CD14-positive monocyte (primary cell): ENCODE data around the gene BAD. TPM values are rescaled to one million over a fixed set of nuclear protein-coding genes. Genes with fewer than 3 reads are reported as not detected.

Experiments
- DNase-seq, 3 donors: peaks; one replicate each; pipeline ENCODE4 v3.0.0-alpha.2; 2011 to 2022
- H2AFZ ChIP-seq: 2 replicates; pipeline ENCODE4 v1.6.0; 2012; ENCODE audit warnings: mild to moderate bottlenecking, low read depth, low read length, inconsistent platforms; ENCODE audit not compliant: insufficient read depth, poor library complexity, severe bottlenecking
- H3K27ac ChIP-seq, 2 donors: 1 replicate in 1 of 2; 2 replicates in 1 of 2; pipeline ENCODE4 v1.5.1; 2012 to 2013; ENCODE audit warnings: low read length in 2 of 2, control low read depth in 1 of 2, inconsistent platforms in 1 of 2, low read depth in 1 of 2, mild to moderate bottlenecking in 1 of 2
- H3K27me3 ChIP-seq, 2 donors: one replicate each; pipeline versions ENCODE4 v1.6.0 to v1.6.1; 2011 to 2013; ENCODE audit warnings: low read length in 2 of 2; ENCODE audit not compliant: control insufficient read depth in 2 of 2, insufficient read depth in 2 of 2
- H3K36me3 ChIP-seq, 2 donors: replicated peaks in 1 of 2; 1 replicate in 1 of 2; 2 replicates in 1 of 2; pipeline versions ENCODE4 v1.5.1 to v1.6.1; 2012 to 2013; ENCODE audit warnings: low read length in 2 of 2, control low read depth in 1 of 2, inconsistent platforms in 1 of 2, mild to moderate bottlenecking in 1 of 2; ENCODE audit not compliant: insufficient read depth in 2 of 2, control insufficient read depth in 1 of 2
- H3K4me1 ChIP-seq, 2 donors: 1 replicate in 1 of 2; 2 replicates in 1 of 2; pipeline versions ENCODE4 v1.5.1 to v1.6.1; 2012 to 2013; ENCODE audit warnings: low read length in 2 of 2, control low read depth in 1 of 2, inconsistent platforms in 1 of 2, mild to moderate bottlenecking in 1 of 2, moderate library complexity in 1 of 2; ENCODE audit not compliant: insufficient read depth in 2 of 2, control insufficient read depth in 1 of 2
- H3K4me2 ChIP-seq: replicated peaks from 2 replicates; pipeline ENCODE3; 2012; ENCODE audit warnings: low read length, moderate library complexity, mild to moderate bottlenecking; ENCODE audit not compliant: poor library complexity, severe bottlenecking; ENCODE audit errors: extremely low read depth
- H3K4me3 ChIP-seq, 3 experiments: fragments of 200-600 bp in 1 of 3; sonication (generic) in 1 of 3; replicated peaks in 1 of 3; 1 replicate in 2 of 3; 2 replicates in 1 of 3; pipeline ENCODE4 v1.5.1; 2011 to 2013; ENCODE audit warnings: low read length in 3 of 3, mild to moderate bottlenecking in 3 of 3, control low read depth in 2 of 3, low read depth in 2 of 3, inconsistent platforms in 1 of 3, moderate library complexity in 1 of 3
- H3K79me2 ChIP-seq: 2 replicates; pipeline ENCODE4 v1.6.0; 2012; ENCODE audit warnings: mild to moderate bottlenecking, control low read depth, inconsistent platforms, low read length, moderate library complexity; ENCODE audit not compliant: insufficient read depth
- H3K9ac ChIP-seq: 2 replicates; pipeline ENCODE4 v1.6.0; 2017; ENCODE audit warnings: low read length, mild to moderate bottlenecking; ENCODE audit not compliant: insufficient read depth, poor library complexity, severe bottlenecking
- H3K9me3 ChIP-seq, 2 donors: replicated peaks in 1 of 2; 1 replicate in 1 of 2; 2 replicates in 1 of 2; pipeline versions ENCODE4 v1.5.1 to v1.6.1; 2012 to 2013; ENCODE audit warnings: low read length in 2 of 2, control low read depth in 1 of 2; ENCODE audit not compliant: control insufficient read depth in 1 of 2, insufficient read depth in 1 of 2
- H4K20me1 ChIP-seq: 2 replicates; pipeline ENCODE4 v1.6.0; 2012; ENCODE audit warnings: mild to moderate bottlenecking, low read length, control low read depth, moderate library complexity; ENCODE audit not compliant: insufficient read depth
- H3K27ac Mint-ChIP-seq, 7 donors: one replicate each; pipeline ENCODE4 v1.8.0; 2020; ENCODE audit warnings: mild to moderate bottlenecking in 7 of 7, mixed read lengths in 7 of 7, moderate library complexity in 6 of 7, inconsistent platforms in 2 of 7
- H3K27me3 Mint-ChIP-seq, 3 donors: one replicate each; pipeline ENCODE4 v1.8.0; 2021 to 2022; ENCODE audit warnings: low read depth in 3 of 3, mild to moderate bottlenecking in 3 of 3, mixed read lengths in 3 of 3, moderate library complexity in 3 of 3, inconsistent platforms in 1 of 3
- H3K36me3 Mint-ChIP-seq, 2 donors: one replicate each; pipeline ENCODE4 v1.8.0; 2020; ENCODE audit warnings: mixed read lengths in 2 of 2, inconsistent platforms in 1 of 2, mild to moderate bottlenecking in 1 of 2
- H3K4me1 Mint-ChIP-seq: one replicate; pipeline ENCODE4 v1.8.0; 2020; ENCODE audit warnings: mild to moderate bottlenecking, mixed read lengths
- H3K4me3 Mint-ChIP-seq, 2 donors: one replicate each; pipeline ENCODE4 v1.8.0; 2020; ENCODE audit warnings: mild to moderate bottlenecking in 2 of 2, mixed read lengths in 2 of 2, moderate library complexity in 1 of 2
- H3K9me3 Mint-ChIP-seq, 7 donors: one replicate each; pipeline ENCODE4 v1.8.0; 2020 to 2022; ENCODE audit warnings: mixed read lengths in 7 of 7, mild to moderate bottlenecking in 6 of 7, moderate library complexity in 6 of 7, inconsistent platforms in 2 of 7
- CTCF ChIP-seq: fragments of 200-600 bp; IDR thresholded peaks from one replicate; pipeline ENCODE4 v1.8.0; 2022; ENCODE audit warnings: antibody characterized with exemption, mild to moderate bottlenecking
- WGBS: methylation state at CpG from one replicate; pipeline ENCODE4 v1.1.5; 2013; ENCODE audit warnings: missing lambda C conversion rate; ENCODE audit not compliant: insufficient coverage; 5-methylcytosine and 5-hydroxymethylcytosine counted together
- intact Hi-C, 2 donors: fragments of 100-400 bp; cut with micrococcal nuclease; formaldehyde crosslinking; loops; one replicate each; pipeline versions ENCODE4 v1.15.0 to v1.15.1; 2023
- polyA plus RNA-seq, 3 donors: library from polyadenylated mRNA; depleted of rRNA in 1 of 3; unstranded in 2 of 3; stranded (reverse) in 1 of 3; fragments of 300-500 nt in 2 of 3; fragments of >200 nt in 1 of 3; fragmentation: Illumina TruSeq in 2 of 3; gene quantifications; 1 replicate in 2 of 3; 2 replicates in 1 of 3; pipeline ENCODE4 v1.2.3, GENCODE V29; 2012 to 2021

BAD gene
- polyA plus RNA-seq, 3 donors: 21.1 to 63.2 (median 48.7) TPM

GRCh38 chr11:64262271-64263002 lies 22.0 kb downstream of the BAD start:
- WGBS: 97% methylated on average over 40 of the region's 42 CpGs
- no peak overlapping the region for H3K4me2 ChIP-seq
- no peaks in the 10 kb centered on the region for H3K9me3 ChIP-seq
- peaks cover 7% of the 10 kb centered on the region for H4K20me1 ChIP-seq
- DNase-seq: no peak
- intact Hi-C loops: no loop called here
- H3K9me3 Mint-ChIP-seq: peaks cover 0 to 4% (median 0%) of the 10 kb centered on the region in 7 donors
- H3K27ac Mint-ChIP-seq: peak overlapping the region in 1 of 7 donors; percentile 17
- H3K4me1 ChIP-seq: peaks cover 4 to 5% of the 10 kb centered on the region in 2 donors
- peaks cover 65 to 87% of the 10 kb centered on the region in 2 donors for H3K36me3 Mint-ChIP-seq
- H3K4me3 Mint-ChIP-seq: no peak overlapping the region
- no peaks in the 10 kb centered on the region for H3K27me3 ChIP-seq
- H3K9ac ChIP-seq: no peak overlapping the region
- H3K36me3 ChIP-seq: peaks cover 87 to 88% of the 10 kb centered on the region in 2 donors
- H3K27ac ChIP-seq: no peak overlapping the region
- H3K27me3 Mint-ChIP-seq: no peaks in the 10 kb centered on the region
- no peak overlapping the region for H3K4me3 ChIP-seq
- H3K4me1 Mint-ChIP-seq: peaks cover 2% of the 10 kb centered on the region
- TF ChIP-seq CTCF: no peak
- no peak overlapping the region for H2AFZ ChIP-seq
- no peaks in the 10 kb centered on the region for H3K79me2 ChIP-seq

- Histone ChIP-seq H3K9me3 (no peaks in the 10 kb centered on the region), H4K20me1 (peaks cover 7% of the 10 kb centered on the region), H3K4me2 (no peak overlapping the region), H3K9ac (no peak overlapping the region), H3K27me3 (no peaks in the 10 kb centered on the region), H3K4me1 (no peaks in the 10 kb centered on the region), H2AFZ (no peak overlapping the region), H3K36me3 (peaks cover 90 to 95% of the 10 kb centered on the region in 2 donors), H3K4me3 (no peak overlapping the region), H3K27ac (no peak overlapping the region), H3K79me2 (no peaks in the 10 kb centered on the region)
- Mint-ChIP-seq H3K4me3 (no peak overlapping the region), H3K27ac (peak overlapping the region in 2 of 7 donors; percentile 13 to 59), H3K4me1 (no peaks in the 10 kb centered on the region), H3K36me3 (peaks cover 66 to 89% of the 10 kb centered on the region in 2 donors), H3K27me3 (no peaks in the 10 kb centered on the region), H3K9me3 (peaks cover 0 to 4% (median 0%) of the 10 kb centered on the region in 7 donors)
- no peak for TF ChIP-seq CTCF
- no peak for DNase-seq
- WGBS: 97% methylated on average over 18 of the region's 18 CpGs
- intact Hi-C loops: no loop called here
These were observed 22.8 kb downstream of the BAD start for GRCh38 chr11:64261556-64262080.
